SW480 (cell line): ENCODE measurements around the gene ILF3.
"Not testable (repeated sequence)": the region's sequence is repeated elsewhere in the genome, so short reads cannot be mapped to it uniquely, and the experiment has no call there.

Experiments used
- DNase-seq: peaks from one replicate; pipeline ENCODE4 v3.0.0-alpha.2; 2016; ENCODE audit warnings: low spot score

ILF3 gene

DNA sequence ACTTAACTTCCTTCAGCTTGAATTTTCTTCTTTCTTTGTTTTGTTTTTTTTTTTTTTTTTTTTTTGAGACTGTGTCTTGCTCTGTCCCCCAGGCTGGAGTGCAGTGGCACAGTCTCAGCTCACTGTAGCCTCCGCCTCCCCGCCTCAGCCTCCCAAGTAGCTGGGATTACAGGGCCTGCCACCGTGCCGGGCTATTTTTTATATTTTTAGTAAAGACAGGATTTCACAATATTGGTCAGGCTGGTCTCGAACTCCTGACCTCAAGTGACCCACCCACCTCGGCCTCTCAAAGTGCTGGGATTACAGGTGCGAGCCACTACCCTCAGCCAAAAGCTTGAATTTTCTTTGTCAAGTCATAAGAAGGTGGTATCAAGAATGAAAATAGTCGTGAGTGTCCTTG lies 21.1 kb downstream of the ILF3 start:
- DNase-seq: not testable (repeated sequence)

DNA sequence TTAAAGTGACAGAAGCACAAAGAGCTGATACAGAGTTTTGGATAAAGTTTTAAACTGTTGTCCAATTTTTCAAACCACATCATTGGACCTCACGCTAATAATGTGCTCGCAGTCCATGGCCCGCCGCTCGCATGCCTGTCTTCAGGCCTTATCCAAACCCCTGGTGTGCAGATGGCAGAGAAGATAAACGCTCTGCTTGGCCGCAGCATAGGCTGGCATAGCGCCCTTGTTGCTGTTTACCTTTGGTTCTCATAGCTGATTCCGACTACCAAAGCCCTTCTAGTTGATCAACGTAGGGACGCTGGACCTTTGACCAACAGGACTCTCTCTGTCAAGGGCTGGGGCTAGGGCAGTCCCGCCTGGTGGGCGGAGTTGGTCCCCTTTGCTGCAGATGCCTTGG lies 23.6 kb downstream of the ILF3 start:
- DNase-seq: no peak

DNA sequence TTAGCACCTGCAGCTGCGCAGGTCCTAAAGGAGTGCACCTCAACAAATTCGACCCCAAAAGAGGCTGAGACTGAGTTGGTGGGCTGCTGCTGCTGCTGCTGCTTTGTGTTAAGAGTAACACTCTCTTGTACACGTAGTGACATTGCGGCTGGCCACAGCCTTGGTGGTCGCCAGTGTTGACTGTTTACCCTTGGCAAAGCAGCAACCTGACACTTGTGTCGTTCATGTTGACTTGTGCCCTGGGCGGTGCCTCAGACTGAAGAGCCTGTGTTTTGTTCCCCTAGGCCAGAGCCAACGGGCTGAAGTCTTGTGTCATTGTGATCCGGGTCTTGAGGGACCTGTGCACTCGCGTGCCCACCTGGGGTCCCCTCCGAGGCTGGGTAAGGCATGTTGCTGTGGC lies 24.7 kb downstream of the ILF3 start:
- DNase-seq: no peak

DNA sequence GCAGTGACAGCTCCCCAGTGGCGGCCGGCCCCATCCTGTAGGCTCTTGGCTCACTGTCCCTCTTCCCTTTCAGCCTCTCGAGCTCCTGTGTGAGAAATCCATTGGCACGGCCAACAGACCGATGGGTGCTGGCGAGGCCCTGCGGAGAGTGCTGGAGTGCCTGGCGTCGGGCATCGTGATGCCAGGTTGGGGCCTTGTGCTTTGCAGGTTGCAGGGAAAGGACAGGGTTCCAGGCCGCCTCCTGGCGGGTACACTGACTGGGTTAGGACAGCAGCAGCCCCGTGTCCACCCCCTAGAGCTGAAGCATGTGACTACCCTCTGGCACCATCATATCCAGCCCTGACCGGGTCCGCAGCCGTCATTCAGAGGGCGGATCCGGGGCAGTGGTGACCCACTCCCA lies 25.6 kb downstream of the ILF3 start:
- no peak for DNase-seq

DNA sequence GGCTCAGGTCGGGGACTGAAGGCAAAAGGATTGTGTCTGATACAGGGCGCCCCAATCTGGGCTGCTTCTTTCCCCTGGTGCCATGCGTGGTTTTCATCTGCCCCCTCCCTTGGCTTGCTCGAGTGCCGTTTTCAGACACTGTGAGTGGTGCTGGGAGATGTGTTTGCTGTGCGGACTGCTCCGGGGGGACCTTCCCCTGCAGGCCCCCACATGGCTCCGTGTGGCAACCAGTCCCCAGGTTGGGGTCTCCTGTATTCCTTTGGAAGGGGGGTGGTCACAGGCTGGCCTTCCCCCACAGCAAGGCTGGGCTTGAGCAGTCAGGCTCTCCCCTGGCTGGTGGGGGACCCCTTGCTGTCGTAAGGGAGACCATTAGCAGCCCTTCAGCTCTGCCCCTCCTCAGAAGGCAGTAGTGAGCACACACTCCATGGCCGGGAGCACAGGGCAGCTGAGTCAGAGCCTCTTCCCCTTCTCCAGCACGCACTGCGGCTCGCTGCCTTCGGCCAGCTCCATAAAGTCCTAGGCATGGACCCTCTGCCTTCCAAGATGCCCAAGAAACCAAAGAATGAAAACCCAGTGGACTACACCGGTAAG lies 26.5 kb downstream of the ILF3 start:
- no peak for DNase-seq

DNA sequence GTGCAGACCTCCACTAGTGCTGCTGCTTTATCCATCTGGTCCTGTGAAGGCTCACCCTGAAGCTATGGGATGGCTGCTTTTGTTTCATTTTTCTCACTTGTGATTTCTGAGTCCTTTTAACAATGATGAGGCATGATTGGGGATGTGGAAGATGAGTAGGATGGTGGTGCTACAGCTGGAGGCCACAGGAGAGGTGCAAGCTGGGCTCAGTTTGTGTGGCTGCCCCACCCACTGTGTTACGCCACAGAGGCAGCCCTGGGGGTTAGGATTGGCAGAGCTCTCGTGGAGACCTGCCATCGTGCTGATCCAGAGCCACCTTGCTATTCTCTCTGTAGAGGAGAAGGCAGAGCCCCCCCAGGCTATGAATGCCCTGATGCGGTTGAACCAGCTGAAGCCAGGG lies 27.5 kb downstream of the ILF3 start:
- no peak for DNase-seq

DNA sequence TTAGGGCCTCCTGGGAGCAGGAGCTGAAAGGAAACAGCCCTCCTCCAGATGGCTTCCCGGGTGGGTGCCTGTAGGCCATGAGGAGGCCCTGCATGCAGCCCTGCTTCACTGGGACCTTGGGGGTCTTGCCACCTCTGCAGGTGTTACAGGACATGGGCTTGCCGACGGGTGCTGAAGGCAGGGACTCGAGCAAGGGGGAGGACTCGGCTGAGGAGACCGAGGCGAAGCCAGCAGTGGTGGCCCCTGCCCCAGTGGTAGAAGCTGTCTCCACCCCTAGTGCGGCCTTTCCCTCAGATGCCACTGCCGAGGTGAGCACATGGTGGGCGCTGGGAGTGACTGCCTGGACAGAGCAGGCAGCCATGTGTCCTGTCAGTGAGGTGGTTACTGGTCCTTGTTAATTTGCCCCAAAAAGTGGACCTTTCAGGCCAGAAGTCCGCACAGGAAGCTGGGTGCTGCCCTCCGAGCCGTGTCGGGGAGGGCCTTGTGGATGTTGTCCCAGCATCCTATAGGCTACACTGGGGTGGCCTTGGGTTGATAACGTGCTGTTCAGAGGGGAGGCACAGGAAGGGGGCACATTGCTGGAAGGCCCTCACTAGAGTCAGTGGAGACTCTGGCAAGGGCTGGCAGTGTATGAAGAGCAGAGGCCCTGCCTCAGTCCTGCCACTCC lies 28.4 kb downstream of the ILF3 start:
- no peak for DNase-seq

DNA sequence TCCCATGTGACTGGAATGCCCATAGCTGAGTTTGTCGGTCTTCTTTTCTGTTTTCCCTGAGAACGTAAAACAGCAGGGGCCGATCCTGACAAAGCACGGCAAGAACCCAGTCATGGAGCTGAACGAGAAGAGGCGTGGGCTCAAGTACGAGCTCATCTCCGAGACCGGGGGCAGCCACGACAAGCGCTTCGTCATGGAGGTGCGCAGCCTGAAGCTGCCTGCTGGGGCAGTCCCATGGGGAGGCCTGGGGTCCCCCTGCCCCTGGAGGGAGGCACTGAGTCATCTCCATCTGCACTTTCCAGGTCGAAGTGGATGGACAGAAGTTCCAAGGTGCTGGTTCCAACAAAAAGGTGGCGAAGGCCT lies 28.9 kb downstream of the ILF3 start:
- no peak for DNase-seq

DNA sequence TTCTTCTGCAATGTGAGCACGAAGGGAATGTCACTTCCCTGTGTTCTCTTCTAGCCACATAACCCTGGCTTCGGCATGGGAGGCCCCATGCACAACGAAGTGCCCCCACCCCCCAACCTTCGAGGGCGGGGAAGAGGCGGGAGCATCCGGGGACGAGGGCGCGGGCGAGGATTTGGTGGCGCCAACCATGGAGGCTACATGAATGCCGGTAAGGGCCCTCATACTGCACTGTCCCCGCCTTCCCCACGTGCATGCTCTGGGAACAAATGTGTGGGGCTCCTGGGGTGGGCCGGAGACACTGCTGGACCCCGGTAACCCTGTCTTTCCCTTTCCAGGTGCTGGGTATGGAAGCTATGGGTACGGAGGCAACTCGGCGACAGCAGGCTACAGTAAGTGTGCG lies 29.4 kb downstream of the ILF3 start:
- no peak for DNase-seq

DNA sequence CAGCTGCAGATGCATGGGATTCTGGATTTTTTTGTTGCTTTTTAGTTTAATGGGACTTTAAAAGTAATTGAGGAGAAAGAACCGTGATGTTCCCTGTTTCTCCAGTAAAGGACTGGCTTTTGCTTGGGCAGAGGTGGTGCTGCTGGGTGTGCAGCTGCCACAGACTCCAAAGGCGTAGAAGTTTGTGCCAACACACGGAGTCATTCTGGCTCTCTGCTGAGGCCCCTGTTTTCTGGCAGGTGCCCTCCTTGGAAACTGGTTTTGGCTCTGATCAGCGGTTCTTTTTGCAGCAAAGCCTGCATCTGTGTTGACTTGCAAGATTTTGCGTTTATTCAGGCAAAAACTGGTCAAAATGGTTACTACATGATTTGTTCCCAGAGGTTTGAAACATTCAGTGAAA lies 31.1 kb downstream of the ILF3 start:
- no peak for DNase-seq

DNA sequence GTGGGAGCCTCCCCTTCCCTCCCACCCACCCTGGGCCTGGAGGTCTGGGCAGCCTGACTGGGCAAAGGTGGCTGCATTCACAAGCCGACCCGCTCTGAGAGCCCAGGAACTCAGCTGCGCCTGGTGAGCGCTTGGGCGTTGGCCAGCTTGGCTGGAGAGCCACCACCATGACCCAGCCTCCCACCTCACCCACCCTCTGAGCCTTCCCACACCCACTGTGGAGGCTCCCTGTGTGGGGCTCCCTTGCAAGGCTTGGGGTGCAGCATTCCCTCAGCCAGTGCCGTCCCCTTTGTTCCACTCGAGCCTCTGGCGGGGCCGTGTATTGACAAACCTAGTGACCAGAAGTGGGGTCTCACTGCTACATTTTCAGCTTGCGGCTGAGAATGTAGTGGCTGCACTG lies 32.0 kb downstream of the ILF3 start:
- no peak for DNase-seq

DNA sequence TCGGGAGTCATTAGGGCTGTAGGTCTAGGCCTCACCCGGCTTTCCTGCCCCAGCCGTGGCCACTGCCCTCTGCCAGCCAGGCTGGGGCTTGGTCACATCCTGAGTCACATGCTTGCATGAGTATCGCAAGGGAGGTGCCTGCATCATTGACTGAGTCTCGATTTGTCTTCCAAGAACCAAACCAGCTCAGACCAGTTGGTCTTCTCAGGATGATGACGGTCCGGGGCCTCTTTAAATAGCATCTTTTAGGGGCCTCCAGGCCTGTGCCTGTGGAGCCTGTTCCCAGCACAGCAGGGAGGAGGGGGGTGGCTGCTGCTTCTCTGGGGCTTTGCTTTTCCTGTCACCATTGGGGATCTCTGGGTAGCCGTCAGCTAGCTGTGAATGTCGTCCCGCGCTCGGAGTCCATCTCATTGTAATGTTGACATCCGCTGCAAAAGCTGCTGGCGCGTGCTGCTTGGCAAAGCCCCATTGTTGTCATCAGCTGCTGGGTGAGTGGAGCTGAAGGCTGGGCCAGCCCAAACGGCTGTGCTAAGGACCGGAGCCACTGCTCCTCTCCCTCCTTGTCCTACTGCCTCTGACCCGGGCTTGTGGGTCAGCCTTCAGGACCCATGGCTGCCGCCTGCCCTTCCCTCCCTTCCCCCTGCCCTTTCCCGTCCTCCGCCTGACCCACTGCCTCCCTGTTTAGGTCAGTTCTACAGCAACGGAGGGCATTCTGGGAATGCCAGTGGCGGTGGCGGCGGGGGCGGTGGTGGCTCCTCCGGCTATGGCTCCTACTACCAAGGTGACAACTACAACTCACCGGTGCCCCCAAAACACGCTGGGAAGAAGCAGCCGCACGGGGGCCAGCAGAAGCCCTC lies 32.7 kb downstream of the ILF3 start:
- no peak for DNase-seq

DNA sequence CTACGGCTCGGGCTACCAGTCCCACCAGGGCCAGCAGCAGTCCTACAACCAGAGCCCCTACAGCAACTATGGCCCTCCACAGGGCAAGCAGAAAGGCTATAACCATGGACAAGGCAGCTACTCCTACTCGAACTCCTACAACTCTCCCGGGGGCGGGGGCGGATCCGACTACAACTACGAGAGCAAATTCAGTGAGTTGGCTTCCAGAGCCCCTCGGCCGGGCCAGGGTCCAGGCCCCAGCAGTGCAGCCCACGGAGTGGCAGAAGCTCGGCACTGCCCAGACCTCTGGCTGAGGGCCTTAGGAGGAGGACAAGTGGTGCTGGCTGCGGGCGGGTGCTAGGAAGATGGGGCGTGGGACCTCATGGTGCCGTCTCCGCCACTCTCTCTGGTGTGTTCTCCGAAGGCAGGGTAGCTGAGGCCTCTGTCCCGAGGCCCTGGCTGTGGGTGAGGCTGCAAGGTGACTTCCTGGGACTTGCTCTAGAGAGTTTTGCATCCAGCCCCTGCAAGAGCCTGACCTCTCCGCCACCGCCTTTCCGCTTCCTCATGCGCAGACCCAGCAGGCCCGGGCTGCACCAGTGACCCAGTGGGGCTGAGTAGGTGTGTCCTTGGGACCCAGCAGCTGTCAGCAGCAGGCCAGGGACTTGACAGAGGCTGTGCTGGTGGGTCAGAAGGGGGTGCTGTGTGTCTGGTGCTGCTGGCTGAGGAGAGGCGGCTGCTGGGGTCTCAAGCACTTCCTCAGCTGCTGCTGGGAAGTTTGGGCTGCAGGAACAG lies 33.6 kb downstream of the ILF3 start:
- no peak for DNase-seq

DNA sequence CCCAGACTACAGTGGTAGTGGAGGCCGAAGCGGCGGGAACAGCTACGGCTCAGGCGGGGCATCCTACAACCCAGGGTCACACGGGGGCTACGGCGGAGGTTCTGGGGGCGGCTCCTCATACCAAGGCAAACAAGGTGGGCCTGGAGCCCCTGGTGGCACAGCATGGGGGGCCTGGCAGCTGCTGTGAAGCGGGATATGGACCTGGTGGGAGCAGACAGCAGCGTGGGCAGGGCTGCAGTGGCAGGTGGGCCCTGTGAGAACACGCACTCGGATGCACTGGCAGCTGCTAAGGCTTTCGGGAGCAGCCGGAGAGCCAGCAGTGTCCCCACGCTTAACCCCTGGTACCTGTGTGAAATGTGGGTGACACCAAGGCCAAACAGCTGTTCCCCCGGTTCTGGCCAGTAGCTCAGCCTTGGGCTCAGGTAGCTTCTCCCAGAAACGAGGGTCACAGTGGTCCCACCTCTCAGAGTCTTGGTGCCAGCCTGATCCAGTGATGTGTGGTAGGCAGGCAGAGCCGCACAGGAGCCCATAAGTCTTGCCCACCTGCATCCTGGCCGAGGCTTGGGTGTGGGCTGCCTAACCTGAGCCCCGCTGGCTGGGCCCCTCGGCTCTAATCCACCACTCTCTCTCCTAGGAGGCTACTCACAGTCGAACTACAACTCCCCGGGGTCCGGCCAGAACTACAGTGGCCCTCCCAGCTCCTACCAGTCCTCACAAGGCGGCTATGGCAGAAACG lies 34.6 kb downstream of the ILF3 start:
- DNase-seq: no peak

DNA sequence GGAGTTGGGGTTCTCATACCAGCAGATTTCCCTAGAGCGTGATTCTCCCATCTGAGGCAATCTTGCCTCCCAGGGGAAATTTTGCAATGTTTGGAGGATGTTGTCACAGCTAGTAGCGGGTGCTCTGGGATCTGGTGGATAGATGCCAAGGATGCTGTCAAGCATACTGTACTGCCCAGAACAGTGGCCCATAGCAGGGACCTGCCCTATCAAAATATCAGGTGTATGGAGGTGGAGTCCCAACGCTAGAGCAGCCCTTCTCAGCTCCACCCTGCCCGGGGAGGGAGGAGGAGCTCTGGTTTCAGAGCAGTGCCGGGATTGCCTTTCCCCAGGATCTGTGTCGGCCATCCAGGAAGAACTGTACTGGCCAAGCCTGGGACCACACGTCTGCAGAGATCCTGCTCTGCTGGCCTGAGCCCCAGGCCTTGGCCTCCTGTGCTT lies 36.2 kb downstream of the ILF3 start:
- no peak for DNase-seq

DNA sequence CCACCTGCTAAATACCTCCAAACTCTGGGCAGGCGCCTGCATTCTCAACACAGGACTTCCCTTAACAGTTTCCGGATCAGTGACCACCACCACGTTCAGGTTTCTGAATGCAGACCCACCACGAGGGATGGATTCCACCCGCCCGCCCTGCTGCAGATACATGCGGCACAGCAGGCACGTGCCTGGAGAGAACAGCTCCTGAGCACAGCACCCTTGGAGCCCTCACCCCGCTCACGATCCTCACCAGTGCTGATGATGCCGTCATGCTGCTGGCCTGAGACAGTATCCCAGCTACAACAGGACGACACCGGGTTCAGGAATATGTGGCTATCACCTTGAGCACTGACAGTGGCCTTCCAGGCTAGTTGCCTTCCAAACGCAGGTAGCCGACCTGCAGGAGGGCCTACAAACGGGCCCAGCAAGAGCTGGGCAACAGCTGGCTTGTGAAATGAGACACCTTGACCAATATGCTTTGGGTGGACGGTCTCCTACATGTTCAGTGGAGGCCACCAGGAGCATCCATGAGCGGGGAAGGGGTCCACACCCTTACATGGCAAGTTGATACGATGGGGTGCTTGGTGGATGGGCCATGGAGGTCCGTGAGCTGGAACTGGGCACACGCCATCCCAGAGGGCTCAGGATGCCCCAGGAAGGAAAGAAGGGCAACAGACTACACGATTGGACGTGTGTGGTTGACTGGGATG lies 37.2 kb downstream of the ILF3 start:
- no peak for DNase-seq

DNA sequence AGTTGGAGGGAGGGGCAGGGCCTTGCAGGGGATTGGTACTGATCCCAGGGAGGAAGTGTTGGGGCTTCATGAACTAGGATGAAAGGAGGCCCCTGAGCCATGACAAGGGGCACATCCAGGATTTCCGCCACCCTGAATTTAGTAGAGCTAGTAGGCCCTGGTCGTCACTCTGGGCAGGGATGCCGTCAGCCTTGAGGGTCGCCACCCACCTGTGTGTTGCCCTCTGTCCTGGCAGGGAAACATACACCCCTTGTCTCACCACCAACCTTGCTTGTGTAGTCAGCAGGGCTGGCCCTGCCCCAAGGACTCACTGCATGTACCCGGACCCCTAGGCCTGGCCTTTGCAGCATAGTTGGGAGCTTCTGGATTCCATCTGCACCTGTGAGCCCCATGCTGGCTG lies 37.7 kb downstream of the ILF3 start:
- no peak for DNase-seq

DNA sequence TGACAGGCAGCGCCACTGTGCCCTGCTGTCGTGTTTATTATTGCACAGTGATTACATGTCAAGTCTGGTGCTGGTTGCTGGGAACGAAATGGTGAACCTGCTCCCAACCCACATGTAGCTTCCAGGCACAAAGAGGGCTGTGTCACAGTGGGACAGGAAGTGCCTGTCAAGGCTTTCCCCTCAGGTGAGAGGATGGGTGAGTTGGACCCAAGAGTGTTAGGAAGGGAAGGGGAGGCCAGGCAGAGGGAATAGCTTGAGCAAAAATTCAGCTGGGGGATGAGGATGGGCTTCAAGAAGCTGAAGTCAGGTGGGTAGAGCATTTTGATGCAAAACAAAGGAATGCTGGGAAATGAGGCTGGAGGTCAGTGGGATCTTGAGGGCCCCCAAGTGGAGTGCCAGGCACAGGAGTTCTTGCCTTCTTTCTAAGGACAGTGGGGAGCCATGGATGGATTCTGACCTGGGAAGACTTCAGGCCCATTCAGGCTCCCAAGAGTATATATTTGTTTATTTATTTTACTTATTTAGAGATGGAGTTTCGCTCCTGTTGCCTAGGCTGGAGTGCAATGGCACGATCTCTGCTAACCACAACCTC lies 38.6 kb downstream of the ILF3 start:
- no peak for DNase-seq

DNA sequence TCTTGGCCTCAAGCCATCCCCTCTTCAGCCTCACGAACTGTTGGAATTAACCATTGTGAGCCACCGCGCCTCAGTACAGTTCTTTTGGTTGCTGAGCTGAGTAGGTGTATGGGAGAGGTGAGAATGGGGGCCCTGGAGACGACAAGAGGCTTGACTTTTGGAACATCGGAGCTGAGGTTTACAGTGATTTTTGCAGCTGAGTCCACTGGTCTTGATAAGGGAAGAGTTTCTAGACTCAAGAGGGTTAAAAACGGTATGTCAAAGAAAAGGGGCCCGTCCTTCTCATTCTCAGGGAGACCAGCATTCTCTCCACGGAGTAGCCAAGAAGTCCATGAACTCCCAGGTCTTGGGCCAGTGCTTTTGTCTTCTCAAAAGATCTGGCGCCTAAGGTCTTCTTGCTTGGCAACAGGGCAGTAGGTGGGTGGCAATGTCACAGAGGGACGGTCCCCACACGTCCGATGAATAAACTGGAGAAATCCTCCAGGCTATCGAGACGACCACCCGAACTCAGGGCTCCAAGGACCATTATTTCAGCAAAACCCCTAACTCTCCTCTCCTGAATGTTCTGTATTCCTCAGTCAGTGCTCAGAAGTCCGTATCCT lies 40.7 kb downstream of the ILF3 start:
- DNase-seq: no peak
